ENCODE data around the gene CABP4.
"Not testable (repeated sequence)": the region's sequence is repeated elsewhere in the genome, so short reads cannot be mapped to it uniquely, and the experiment has no call there.

The CABP4 gene

GRCh38 chr11:67483831-67484665 is 28.9 kb downstream of the CABP4 start:
- H3K4me3 ChIP-seq (ENCODE audit: low read depth, low read length) = no peak overlapping the region
- TF ChIP-seq CTCF (IDR thresholded peaks at IDR 0.05; ENCODE audit: low read depth, low read length) = no peak
- H3K9me3 ChIP-seq = 0 out of 2 replicates have a peak, but pooled peaks cover 8% of the 10 kb centered on the region
- H3K4me1 ChIP-seq = no peaks in the 10 kb centered on the region
- peaks cover 3% of the 10 kb centered on the region for H3K36me3 ChIP-seq
- no peaks in the 10 kb centered on the region for H3K27me3 ChIP-seq
- DNase-seq = no peak

- Histone ChIP-seq H3K36me3 (peaks cover 3% of the 10 kb centered on the region), H3K9me3 (0 out of 2 replicates have a peak, but pooled peaks cover 8% of the 10 kb centered on the region), H3K4me1 (no peaks in the 10 kb centered on the region), H3K4me3 (ENCODE audit: low read depth, low read length) (no peak overlapping the region), H3K27me3 (no peaks in the 10 kb centered on the region)
- no peak for DNase-seq
- TF ChIP-seq CTCF (IDR thresholded peaks at IDR 0.05; ENCODE audit: low read depth, low read length) = no peak
Measured at GRCh38 chr11:67484847-67485311, 29.7 kb downstream of the CABP4 start.

GRCh38 chr11:67485873-67486361 is 30.8 kb downstream of the CABP4 start:
- H3K36me3 ChIP-seq; DNase-seq; H3K9me3 ChIP-seq; H3K4me1 ChIP-seq; H3K4me3 ChIP-seq (ENCODE audit: low read depth, low read length); H3K27me3 ChIP-seq: not testable (repeated sequence)

- Histone ChIP-seq H3K27me3 (no peaks in the 10 kb centered on the region), H3K4me1 (no peaks in the 10 kb centered on the region), H3K9me3 (0 out of 2 replicates have a peak, but pooled peaks cover 8% of the 10 kb centered on the region), H3K36me3 (peaks cover 9% of the 10 kb centered on the region), H3K4me3 (ENCODE audit: low read depth, low read length) (no peak overlapping the region)
- TF ChIP-seq CTCF (IDR thresholded peaks at IDR 0.05; ENCODE audit: low read depth, low read length) = no peak
- DNase-seq = no peak
Measured at GRCh38 chr11:67486481-67487195, 31.5 kb downstream of the CABP4 start.

GRCh38 chr11:67489203-67489884 is 34.2 kb downstream of the CABP4 start:
- peaks cover 9% of the 10 kb centered on the region for H3K36me3 ChIP-seq
- H3K9me3 ChIP-seq = no peaks in the 10 kb centered on the region
- DNase-seq = no peak
- no peaks in the 10 kb centered on the region for H3K27me3 ChIP-seq
- no peak for TF ChIP-seq CTCF (IDR thresholded peaks at IDR 0.05; ENCODE audit: low read depth, low read length)
- no peak overlapping the region for H3K4me3 ChIP-seq (ENCODE audit: low read depth, low read length)
- no peaks in the 10 kb centered on the region for H3K4me1 ChIP-seq

Measured in BE2C (cell line).